Measurements from ENCODE around the gene DAPP1.

Gene DAPP1

GRCh38 chr4:99852199-99852749 is 35.6 kb downstream of the DAPP1 start:
- in situ Hi-C loops (cut with HindIII; ENCODE audit: low sequenced_read_pairs) = no loop called here

DNA sequence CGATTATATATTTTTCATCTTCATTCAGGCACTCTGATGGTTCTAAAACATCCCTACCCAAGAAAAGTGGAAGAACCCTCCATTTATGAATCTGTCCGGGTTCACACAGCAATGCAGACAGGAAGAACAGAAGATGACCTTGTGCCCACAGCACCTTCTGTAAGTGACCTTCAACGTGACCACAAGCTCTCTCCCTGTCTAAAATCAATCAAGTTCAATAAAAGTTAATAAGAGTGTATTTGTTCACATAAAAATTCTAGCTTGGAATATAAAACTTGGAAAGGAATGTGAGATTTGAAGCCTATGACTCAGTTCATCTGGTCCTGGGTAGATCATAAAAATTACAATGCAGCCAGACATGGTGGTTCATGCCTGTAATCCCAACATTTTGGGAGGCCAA is 36.6 kb downstream of the DAPP1 start:
- in situ Hi-C loops (cut with HindIII; ENCODE audit: low sequenced_read_pairs) = no loop called here

GRCh38 chr4:99853999-99854398 is 37.4 kb downstream of the DAPP1 start:
- in situ Hi-C loops (cut with HindIII; ENCODE audit: low sequenced_read_pairs) = no loop called here

DNA sequence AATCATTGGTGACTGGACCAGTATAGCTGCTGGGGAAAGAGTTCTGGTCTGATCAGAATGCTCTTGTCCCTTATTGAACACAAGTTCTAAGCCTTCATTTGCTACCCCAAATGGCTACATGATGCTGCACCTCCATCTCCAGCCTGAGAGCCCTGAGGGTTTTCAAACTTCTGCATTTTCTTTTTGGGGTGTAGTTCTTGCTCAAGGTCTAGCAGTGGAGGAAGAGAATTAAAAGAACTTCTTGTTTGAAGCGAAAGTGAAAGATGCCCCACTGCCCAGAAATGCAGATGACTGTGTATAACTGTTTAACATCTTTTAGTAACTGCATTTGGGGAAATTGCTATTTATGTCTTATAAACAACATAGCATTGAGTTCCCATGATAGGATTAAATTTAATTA is 39.1 kb downstream of the DAPP1 start:
- in situ Hi-C loops (cut with HindIII; ENCODE audit: low sequenced_read_pairs) = no loop called here

DNA sequence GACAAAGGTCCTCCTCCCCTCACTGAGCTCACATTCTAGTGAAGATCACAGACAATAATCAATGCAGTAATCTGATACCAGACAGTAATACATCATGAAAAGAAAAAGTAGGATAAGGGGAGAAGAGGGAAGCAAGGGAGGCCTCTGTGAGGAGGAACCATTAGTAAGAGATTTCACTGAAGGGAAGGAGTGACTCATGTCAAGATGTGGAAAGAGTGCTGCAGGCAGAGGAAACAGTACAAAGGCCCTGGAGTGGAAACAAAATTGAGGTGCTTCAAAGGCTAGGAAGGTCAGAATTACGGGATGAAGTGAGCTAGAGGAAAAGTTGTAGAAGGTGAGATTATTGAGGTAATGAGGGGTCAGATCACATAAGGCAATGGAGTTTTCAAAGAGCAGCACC is 39.5 kb downstream of the DAPP1 start:
- in situ Hi-C loops (cut with HindIII; ENCODE audit: low sequenced_read_pairs) = no loop called here

DNA sequence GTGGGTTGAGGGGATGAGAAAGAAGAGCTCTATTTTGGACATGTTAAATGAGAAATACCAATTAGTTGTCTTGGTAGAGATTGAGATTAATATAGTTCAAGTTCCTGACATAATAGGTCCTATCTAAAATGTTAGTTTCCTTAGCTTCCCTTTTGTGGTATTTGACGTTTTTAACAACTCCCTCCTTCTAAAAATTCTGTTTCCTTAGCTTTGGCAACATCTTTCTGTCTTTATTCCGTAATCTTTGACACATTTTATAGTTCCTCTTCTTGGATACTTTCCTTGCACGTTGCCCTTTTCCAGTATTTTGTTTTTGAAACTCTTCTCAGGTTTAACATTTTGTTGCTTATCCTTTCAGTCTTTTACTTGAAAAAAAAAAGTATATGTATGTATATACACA is 40.7 kb downstream of the DAPP1 start:
- in situ Hi-C loops (cut with HindIII; ENCODE audit: low sequenced_read_pairs) = no loop called here

DNA sequence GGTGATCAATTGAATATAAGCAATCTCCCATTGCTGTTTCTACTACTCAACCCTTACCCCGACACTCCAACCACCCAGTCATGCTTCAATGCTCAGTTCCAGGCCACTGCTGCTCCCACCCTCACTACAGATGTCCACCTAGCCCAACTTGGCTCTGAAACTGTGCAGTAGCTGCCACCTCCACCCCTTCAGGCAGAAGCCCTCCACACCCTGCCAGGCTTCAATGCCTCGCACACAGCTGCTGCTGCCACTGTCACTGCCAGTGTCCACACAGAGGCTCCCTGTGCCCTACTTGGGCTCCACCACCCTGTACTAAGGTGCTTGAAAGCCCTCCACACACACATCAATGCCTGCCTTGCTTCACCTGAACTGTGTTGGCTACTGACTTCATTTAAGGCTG is 43.0 kb downstream of the DAPP1 start:
- in situ Hi-C loops (cut with HindIII; ENCODE audit: low sequenced_read_pairs) = no loop called here

GRCh38 chr4:99860521-99860920 is 43.9 kb downstream of the DAPP1 start:
- in situ Hi-C loops (cut with HindIII; ENCODE audit: low sequenced_read_pairs) = no loop called here

DNA sequence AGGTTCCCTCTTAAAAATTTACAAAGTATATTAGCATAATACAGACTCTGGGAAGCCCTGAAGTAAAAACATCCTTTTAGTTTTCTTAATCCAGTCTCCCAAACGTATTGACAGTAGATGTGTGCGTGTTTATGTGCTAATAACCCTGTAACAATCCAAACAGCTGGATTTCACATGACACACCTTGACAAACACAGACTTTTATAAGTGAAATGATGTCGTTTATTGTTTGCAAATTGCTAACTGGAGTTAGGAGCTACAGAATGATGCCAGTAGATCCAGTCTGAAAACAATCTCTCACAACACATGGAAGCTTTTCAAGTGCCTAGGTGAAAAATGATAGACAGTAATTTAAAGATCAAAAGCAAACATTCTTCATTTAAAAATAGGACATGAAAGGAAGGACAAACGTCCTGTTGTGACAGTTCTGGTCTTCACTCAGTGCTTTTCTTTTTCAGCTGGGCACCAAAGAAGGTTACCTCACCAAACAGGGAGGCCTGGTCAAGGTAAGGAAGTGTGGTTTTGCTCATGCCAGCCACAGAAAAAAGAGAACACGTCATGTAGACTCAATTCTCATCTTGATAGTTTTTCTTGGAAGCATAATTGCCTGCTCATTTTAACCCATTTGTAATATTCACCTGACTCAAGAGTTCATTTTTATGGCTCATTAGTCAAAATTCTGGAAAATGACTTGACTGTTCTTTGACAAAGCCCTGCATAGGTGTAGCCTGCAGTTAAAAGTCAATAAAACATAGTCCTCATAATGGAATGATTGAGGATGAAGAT is 44.7 kb downstream of the DAPP1 start:
- in situ Hi-C loops (cut with HindIII; ENCODE audit: low sequenced_read_pairs) = no loop called here

DNA sequence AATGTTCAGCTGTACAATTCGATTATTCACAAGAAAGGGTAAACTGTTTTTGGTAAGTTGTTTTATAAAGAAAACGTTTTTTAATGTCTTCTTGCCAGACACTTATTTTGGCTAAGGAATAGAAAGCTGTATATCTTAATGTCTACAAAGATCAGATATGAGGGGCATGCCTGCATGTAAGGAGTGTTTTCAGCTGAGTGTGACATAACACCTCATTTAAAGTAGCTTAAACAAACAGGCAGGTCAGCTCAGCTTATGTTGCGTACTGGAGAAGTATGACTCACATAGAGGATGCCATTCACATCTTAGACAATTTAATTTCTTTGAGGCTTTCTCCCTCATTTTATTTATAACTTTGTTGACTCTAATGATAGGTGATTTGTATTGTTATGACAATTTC is 47.2 kb downstream of the DAPP1 start:
- in situ Hi-C loops (cut with HindIII; ENCODE audit: low sequenced_read_pairs) = no loop called here

GRCh38 chr4:99868126-99868596 is 51.5 kb downstream of the DAPP1 start:
- in situ Hi-C loops (cut with HindIII; ENCODE audit: low sequenced_read_pairs) = no loop called here

DNA sequence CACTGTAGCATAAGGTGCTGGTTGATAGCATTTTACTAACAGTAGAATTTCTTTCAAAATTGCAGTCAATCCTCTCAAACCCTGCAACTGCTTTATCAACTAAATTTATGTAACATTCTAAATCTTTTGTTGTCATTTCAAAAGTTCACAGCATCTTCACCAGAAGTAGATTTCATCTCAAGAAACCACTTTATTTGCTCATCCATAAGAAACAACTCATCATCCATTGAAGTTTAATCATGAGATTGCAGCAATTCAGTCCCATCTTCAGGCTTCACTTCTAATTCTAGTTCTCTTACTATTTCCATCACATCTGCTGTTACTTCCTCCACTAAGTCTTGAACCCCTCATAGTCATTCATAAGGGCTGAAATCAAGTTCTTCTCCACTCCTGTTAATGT is 55.9 kb downstream of the DAPP1 start:
- in situ Hi-C loops (cut with HindIII; ENCODE audit: low sequenced_read_pairs) = no loop called here

DNA sequence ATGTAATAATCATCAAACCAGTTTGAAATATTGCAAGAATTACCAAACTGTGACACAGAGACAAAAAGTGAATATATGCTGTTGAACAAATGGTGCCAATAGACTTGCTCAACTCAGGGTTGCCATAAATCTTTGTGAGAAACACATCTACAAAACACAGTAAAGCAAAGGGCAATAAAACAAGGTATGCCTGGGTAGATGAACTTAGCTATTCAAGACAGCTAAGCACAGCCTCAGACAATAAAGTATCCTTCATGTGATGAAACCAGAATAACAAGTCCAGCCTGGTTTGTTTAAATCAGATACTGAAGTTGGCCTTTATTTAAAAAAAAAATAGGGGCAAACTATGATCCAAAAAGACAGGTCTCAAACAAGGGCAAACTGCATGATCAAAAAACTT is 58.4 kb downstream of the DAPP1 start:
- in situ Hi-C loops (cut with HindIII; ENCODE audit: low sequenced_read_pairs) = no loop called here

GRCh38 chr4:99876946-99877345 is 60.3 kb downstream of the DAPP1 start:
- in situ Hi-C loops (cut with HindIII; ENCODE audit: low sequenced_read_pairs) = no loop called here

DNA sequence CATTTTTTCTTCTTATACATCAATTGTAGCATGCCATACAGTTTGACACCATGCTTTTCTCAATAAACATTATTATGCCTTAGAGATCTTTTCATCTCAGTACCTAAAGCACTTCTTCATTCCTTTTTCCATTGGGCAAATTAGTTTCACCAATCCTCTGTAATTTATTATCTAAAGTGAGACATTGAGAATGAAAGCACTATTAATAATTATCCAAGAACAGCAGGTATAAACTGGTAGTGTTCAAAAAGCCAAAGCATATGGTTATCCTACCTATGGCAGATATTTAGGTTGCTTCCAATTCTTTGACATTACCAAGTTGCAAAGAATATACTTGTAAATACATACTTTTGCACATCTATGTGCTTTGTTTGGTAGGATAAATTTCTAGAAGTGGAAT is 62.0 kb downstream of the DAPP1 start:
- in situ Hi-C loops (cut with HindIII; ENCODE audit: low sequenced_read_pairs) = no loop called here

GRCh38 chr4:99879458-99879857 is 62.8 kb downstream of the DAPP1 start:
- in situ Hi-C loops (cut with HindIII; ENCODE audit: low sequenced_read_pairs) = no loop called here

DNA sequence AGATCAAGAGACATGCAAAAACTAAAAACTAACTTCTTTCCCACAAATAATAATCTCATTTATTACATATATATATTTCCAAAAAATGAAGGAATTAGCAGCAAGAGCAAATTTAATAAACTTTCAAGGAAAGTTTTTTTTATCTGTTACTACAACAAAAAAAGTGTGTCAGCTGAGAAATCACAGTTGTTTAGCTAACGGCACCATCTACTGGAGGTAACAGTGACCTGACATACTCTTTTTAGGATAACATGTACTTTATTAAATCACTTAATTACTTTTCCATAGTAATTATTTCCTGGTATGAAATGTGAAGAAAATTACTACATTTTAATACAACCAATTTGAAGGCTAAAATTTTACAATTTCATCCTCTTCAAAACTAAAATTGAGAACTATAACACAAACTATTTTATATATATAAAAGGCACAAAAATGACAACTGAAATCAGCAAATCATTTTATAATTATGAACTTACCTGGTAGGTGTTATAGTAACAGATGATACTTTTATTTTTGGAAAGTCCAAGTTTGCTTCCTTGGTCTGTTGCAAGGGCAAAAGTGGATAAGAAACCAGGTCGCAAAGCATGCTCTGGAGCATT is 68.5 kb downstream of the DAPP1 start:
- in situ Hi-C loops (cut with HindIII; ENCODE audit: low sequenced_read_pairs) = no loop called here

- in situ Hi-C loops (cut with HindIII; ENCODE audit: low sequenced_read_pairs) = no loop called here
Observed at GRCh38 chr4:99885687-99886086, 69.1 kb downstream of the DAPP1 start.

DNA sequence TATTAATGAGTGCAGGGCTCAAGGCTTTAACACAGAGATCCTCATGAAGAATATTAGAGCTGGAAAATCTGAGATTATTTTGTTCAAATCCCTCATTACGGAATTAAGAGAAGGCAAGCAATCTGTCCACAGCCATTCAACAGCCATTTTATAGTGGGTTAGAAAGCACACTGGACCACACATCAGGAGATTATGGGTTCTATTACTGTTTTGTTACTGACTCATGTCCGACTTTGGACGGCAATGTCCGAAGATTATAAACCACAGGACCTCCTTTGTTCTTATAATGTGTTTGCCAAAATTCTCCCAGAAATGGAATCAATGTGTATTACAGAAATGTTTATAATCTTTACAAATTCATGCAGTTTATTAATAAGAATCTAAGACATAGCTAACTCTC is 69.5 kb downstream of the DAPP1 start:
- in situ Hi-C loops (cut with HindIII; ENCODE audit: low sequenced_read_pairs) = no loop called here

DNA sequence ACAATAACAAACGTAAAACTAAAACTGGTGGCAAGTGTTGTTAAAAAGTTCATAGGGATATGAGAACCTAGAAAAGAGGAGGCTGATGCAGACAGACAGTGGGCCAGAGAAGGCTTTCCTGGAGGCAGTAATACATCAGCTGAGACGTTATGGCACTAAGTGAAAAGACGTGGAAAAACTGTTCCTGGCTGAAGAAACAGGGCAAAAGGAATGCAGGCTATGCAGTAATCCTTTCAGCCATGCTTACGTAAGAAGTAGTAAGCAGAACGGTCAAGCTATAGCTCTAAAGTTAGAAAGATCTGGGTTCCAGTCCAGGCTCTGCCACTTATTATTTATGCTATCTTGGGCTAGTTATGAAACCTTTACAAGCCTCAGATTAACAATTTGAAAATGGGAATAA is 71.2 kb downstream of the DAPP1 start:
- in situ Hi-C loops (cut with HindIII; ENCODE audit: low sequenced_read_pairs) = no loop called here

DNA sequence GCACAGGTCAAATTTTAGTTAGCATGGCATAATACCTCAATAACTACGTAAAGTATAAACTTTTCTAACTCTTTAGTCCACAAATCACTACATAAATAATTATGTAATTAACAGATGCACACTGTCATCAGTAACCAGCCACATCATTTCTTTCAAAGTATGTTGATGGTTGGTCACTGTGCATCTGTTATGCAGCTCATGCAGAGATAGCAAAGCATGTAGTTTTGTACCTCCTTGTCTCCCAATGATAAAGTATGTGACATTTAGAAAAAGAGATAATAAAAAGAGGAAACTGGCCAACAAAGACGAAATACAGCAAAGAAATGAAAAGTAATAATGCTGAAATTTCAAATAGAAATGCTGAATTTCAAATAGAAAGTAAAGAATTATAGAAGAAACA is 74.7 kb downstream of the DAPP1 start:
- in situ Hi-C loops (cut with HindIII; ENCODE audit: low sequenced_read_pairs) = no loop called here

DNA sequence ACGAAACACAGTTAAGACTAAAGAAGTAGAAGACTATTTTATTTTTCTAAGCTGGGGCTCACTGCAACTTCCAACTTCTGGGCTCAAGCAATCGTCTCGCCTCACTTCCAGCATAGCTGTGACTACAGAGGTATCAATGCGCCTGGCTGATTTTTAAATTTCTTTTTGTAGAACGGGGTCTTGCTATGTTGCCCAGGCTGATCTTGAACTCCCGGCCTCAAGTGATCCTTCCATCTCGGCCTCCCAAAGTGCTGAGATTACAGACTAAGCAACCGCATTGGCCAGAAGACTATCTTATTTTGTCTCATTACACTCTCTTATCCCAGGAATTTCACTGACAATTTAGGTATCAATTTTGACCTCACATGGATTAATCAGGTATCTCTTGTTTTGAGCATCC is 76.4 kb downstream of the DAPP1 start:
- in situ Hi-C loops (cut with HindIII; ENCODE audit: low sequenced_read_pairs) = no loop called here

- in situ Hi-C loops (cut with HindIII; ENCODE audit: low sequenced_read_pairs) = no loop called here
Observed at GRCh38 chr4:99893839-99894160, 77.2 kb downstream of the DAPP1 start.
